ENCODE measurements around the gene PPP2R5C.

Gene PPP2R5C

DNA sequence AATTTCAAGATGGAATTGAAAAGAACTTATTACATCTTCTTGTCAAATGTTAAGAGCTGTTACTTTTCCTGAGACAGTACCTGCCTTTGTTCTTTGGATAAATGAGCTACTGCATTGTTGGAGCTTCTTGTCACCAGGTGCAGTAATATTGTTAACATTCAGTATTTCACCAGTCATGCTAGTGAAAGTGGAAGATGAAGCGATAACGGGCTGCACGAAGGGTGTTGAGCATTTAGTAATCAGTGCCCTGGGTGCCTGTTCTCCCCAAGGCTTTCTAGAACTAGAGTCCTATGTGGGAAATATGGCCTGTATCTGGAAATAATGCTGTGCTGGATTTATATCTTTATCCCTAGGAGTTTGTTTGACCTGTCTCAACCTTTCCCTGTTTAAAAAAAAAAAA lies 83.2 kb downstream of the PPP2R5C start:
- peak; percentile 52 for DNase-seq

DNA sequence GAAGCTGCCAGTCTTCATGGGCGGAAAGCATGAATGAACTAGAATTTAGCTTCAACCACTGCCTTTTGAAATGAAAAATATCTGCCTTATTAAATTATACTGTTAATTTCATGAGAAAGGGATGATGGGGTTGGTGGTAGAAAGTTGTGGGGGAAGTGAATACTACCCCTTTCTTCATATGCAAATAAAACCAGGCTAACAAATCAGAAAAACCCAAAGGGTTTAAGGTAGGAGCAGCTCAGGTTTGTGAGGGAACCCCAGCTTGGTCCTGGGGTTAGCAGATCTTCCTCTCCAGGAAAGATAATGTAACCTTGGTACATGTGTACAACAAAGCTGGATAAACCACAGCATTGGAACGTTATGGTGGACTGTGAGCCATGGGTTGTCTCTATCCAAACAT lies 84.0 kb downstream of the PPP2R5C start:
- DNase-seq: no peak

DNA sequence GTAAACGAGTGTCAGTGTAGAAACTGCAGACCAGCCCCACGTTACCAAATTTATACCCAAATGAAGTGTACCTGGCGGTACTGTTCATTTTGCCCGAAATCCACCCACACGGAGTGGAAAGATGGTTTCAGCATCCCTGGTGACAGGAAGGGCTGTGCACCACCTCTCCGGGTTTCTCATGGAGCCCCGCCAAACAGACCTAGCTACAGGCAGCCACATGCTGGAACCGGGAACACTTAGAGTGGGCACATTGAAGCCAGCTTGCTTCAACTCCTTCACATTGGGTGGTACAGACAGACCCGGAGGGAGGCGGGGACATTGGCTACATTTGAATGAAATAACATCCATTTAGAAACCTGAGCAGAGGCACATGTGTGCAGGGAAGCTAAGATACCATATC lies 84.4 kb downstream of the PPP2R5C start:
- no peak for DNase-seq

DNA sequence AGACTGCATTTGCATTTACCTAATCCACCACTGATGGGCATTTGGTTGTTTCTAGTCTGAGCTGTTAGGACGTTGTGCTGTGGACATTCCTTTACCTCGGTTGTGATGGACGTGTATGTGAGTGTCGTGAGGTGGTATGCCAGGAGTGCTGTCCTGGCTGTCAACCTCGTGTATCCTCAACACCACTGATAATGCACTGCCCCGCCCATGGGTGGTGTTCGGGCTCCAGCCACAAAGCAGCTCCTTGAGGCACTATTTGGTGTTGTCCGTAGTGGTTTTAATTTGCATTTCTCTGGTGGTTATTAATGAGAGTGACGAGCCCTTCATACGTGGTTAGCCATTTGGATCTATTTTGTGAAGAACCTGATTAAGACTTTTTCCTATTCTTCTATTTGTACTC lies 87.6 kb downstream of the PPP2R5C start:
- no peak for DNase-seq

DNA sequence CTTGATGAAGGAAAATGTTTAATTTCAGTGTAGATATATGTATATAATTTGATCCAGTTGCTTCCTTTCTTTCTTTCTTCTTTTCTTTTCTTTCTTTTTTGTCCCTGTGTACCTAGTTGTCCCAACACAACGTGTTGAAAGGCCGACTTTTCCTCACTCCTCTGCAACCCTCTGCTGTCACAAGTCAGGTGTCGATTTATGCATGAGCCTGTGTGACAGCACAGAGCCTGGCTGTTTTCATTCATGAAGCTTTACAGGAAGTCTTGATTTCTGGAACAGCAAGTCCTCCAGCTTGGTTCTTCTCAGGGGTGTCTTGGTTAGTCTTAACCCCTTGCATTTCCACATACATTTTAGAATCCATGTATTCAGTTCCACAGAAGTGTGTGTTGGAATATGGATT lies 88.1 kb downstream of the PPP2R5C start:
- no peak for DNase-seq

DNA sequence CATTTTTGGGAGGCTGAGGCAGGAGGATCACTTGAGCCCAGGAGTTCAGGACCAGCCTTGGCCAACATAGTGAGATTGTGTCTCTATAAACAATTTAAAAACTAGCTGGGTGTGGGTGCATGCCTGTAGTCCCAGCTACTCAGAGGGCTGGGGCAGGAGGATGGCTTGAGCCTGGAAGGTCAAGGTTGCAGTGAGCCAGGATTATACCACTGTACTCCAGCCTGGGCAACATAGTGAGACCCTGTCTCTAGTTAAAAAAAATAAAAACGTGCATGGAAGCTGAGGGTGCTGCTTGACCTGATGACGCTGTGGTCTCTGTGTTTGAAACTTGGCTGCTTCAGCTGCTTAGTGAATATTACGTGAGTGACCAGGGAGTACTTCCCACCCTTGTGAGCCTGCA lies 89.7 kb downstream of the PPP2R5C start:
- DNase-seq: no peak

DNA sequence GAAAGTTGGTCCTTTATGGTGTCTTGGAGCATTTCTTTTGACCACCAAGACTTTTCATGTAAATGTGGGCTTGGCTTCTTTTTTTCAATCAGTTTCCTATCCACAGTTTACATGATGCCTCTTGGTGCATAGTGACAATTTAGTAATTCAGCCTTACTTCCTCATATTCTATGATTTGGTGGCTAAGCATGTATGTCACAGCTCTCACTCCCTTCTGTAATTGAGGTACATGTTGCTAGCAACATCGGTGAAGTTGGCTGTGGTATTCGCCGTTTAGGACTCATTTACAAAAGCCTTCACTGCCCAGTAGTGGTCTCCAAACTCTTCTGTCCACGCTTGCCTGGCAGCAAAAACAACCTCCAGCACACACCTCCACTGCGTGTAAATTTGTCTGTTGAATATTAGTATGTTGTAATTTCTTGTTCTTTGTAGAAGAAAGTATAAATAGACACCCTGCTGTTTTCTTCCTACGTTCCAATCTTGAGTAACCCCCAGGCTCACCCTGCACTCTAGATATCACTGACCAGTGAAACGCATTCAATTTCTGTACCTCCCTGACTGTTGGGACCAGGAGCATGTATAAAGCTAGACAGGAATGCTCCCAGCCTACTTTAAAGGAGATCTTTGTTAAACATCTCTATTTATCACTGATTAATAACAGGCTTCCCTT lies 90.4 kb downstream of the PPP2R5C start:
- DNase-seq: no peak

DNA sequence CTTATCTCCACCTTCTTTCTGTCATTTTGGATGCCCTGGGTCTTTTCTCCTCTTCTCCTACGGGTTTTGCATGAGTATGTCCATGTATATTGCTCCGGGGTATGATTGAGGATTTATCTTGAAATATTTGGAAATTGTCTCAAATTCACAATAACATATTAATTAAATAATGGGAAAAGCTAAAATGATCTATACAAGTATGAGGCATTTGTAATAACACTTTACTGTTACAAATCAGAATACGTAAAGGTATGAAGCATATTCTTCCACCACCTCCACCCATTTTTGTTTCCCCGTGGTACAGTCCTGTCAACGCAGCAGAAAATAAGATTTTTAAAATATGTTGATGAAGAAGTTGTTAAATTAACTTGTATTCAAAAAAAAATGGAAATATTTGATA lies 91.3 kb downstream of the PPP2R5C start:
- DNase-seq: no peak

DNA sequence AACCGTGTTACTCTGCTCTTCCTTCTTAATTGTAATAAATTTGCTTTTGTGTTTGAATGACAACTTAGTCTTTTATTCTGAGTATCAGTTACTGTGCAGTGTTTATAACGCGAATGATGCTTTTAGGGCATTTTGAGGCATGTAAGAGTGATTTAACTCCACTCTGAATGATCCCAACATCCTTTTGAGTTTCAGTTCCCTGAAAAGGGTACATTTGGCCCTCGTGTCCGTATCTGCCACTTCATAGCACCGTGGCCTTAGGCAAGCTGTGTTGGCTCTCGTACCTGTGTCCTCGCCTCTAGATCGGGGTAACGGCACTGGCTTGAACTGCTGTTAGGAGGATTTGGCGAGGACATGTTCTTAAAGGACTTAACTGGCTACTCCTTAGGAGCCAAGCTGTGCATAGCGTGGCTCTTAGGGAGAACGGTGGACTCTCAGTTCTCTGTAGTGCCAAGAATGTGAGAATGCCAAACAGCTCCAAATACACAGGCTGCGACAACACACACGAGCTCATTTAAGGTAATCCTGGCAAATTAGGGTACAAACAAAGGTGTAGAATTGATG lies 92.0 kb downstream of the PPP2R5C start:
- no peak for DNase-seq

DNA sequence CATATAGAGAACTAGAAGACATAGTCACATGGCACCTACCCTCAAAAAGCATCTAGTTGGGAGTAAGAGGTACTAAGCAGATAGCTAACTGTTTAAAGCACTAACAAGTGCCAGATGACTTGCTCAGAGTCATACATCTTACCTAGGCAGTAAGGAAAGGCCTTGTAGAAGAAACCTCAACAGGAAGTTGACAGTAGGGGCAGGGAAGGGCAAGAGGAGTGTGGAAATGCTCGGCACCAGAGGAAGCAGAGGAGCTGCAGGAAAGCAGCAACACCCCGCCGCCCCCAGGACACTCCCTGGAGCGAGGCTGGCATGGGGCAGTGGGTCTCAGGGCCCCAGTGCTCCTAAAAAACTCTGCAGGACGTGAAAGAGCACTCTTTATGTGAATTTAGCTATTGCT lies 92.9 kb downstream of the PPP2R5C start:
- DNase-seq: peak; percentile 46

DNA sequence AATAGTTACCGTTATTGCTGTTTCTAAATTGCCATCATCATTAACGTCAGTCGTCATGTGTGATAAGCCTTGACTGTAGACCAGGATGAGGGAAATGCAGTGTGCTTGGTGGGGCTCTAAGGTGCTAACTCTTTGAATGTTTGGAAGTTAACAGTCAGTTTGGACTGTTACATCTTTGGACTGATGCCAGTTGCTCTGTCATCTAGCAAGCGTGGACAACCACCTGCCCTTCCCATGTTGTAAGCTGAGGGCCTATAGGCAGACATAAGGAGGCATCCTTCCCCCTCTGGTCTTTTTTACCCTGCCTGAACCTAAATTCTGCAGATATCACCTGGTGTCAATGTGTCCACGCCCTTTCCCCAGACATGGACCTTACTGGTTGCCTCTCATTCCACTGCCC lies 94.4 kb downstream of the PPP2R5C start:
- DNase-seq: no peak

DNA sequence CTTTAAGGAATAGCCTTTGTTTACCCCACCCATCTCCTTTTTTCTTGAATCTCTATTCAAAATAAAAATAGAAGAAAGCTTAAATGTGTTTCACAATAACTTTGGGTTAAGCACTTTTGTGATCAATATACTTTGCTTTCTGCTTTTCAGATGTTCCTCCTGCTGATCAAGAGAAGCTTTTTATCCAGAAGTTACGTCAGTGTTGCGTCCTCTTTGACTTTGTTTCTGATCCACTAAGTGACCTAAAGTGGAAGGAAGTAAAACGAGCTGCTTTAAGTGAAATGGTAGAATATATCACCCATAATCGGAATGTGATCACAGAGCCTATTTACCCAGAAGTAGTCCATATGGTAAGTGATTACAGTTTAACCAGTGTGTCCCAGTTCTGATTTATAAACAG lies 95.0 kb downstream of the PPP2R5C start:
- no peak for DNase-seq

DNA sequence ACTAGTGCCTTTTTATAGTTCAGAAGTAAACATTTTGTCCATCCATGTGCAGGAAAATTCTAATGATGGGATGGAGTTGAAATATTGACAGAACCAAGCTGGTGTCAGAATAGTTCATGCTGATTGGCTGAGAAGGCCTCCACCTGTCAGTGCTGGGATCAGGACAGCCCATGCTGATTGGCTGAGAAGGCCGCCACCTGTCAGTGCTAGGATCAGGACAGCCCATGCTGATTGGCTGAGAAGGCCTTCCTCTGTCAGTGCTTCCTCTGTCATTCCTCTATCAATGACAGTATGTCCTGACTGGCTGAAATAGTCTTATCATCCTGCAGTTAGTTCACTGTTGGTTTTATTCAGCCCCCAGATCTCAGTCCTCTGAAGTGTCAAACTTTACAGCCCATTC lies 95.7 kb downstream of the PPP2R5C start:
- no peak for DNase-seq

DNA sequence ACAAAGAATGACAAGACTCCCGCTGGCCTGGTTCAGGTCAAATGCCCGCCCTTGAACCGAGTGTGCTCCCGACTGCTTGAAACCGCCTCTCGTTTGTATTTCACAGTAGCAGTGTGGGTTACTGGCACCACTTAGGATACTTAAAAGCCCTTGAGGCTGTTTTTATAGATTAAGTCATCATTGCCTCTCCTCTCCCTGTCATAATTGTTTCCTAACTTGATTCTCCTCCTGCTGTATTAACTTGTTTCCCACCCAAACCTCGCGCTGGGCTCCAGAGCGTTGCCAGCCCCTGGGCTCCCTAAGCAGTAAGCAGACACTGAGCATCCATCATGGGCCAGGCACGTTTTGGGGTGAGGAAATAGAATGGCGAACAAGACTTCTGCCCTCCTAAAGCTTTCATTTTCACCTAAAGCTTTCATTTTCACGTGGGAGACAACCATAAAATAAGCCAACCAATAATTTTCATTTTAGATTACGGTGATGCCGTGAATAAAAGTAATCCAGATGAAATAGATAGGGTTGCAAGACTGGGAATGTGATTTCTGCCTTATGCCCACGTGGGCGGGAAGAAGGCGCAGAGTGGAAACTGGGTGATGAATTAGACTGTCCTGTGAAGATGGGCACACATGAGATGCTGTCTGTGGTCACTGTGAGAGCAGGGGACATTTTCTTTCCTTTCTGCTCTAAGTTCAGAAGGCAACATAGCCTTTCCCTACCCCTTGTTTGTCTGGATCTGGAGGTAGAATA lies 97.5 kb downstream of the PPP2R5C start:
- peak; percentile 21 for DNase-seq

DNA sequence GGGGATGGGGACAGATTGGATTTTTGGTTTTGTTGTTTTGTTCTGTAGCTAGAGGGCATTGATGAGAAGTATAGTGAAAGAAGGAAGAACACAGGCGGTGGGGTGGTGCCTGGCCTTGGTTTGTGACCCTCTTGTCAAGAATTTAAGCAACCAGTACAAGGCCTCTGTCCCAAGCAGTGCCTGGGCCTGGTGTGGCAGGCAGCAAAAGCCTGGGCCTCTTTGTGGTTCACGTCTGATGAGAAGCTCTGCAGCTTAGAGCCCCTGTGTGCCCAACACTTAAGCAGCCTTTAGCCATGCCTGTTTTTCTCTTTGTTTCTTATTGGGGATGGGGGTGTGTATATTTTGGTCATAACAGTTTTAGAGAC lies 98.0 kb downstream of the PPP2R5C start:
- no peak for DNase-seq

DNA sequence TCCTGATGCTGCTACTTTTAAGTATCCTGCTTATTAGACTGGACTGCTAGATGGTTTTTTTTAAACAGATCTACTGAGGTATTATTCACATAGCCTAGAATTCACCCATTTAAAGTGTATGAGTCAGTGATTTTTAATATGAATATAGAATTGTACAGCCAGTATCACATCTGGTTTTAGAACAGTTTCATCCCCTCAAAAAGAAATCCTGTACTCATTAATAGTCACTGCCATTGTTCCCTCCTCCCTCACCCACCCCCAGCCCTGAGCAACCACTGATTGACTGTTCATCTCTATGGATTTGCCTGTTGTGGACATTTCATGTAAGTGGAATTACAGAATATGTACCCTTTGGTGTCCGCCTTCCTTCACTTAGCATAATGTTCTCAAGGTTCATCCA lies 98.4 kb downstream of the PPP2R5C start:
- DNase-seq: no peak

DNA sequence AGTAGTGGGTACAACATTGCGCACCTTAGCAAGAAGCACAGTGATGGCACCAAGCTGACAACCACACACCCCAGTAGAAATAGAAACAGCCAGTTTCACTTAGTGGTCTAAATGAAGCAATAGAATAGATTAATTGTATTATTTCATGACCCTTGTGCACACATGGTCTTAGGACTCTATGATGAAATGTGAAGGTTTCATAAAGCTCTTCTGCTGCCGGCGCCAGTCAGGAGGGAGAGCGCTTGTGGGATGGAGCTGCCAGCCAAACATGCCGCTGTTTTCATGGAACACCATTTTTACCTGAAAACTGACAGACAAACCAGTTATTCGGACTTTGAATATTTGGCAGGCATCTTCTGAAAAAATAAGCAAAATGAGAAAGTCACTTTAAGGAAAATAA lies 100.0 kb downstream of the PPP2R5C start:
- no peak for DNase-seq

DNA sequence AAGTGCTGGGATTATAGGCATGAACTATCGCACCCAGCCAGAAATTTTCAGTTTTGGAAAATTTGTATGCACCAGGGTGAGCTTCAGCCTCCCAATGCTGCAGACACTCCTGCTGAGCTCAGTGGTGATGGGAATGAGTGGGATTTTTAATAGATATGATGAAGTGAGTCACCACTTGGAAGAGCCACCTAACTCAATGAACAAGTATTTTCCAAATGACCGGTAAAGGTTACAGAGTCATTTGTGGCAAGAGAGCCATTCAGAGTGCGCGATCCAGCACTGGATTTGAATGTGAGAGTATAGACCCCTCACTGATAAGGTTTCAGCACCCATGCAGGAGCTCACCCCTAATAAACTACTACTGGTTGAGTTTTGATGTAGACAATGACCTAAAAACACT lies 100.7 kb downstream of the PPP2R5C start:
- no peak for DNase-seq

DNA sequence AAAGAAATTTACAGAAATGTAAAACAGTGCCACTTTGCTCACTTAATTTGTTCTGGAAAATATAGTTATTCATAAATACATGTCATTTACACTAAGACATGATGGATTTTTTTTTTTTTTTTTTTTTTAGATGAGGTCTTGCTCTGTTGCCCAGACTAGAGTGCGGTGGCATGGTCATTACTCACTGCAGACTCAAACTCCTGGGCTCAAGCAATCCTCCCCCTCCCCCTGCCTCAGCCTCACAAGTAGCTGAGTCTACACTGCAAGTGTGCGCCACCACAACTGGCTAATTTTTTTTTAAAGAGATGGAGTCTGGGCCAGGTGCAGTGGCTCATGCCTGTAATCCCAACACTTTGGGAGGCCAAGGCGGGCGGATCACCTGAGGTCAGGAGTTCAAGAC lies 101.2 kb downstream of the PPP2R5C start:
- no peak for DNase-seq

DNA sequence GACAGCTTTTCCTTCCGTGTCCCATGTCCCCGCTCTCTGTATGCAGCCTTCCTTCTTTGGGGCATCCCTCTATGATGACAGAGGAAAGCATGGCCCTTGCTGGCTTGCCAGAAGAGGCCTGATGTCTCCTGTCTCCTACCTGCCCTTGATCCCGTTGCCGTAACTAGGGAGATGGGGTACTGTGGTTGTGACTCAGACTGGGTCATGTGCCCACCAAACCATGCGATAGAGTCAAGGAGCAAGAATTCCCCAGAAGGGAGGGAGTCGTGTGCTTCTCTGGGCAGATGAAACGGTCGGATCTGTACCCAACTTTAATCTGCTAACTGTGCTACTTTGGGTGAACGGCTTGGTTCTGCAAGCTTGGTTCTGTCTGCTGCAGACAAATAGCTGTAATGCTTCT lies 103.8 kb downstream of the PPP2R5C start:
- DNase-seq: no peak

DNA sequence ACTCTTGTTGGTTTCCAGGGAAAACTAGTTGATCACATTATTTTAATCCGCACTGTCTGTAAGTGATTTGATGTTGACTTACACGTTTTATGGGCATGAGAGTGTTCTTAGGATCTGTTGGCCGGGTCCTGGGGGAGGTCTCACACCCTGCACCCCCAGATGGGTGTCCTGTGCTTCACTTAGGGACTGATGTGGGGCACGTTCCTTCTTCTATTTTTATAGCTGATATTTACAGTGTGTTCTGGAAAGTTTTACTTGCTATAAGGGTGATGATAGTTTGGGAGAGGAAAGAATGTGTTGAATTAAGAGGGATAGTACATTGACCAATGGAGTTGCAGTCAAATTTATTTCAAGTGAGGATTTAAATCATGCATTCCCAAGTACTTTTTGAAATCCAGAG lies 106.3 kb downstream of the PPP2R5C start:
- no peak for DNase-seq

DNA sequence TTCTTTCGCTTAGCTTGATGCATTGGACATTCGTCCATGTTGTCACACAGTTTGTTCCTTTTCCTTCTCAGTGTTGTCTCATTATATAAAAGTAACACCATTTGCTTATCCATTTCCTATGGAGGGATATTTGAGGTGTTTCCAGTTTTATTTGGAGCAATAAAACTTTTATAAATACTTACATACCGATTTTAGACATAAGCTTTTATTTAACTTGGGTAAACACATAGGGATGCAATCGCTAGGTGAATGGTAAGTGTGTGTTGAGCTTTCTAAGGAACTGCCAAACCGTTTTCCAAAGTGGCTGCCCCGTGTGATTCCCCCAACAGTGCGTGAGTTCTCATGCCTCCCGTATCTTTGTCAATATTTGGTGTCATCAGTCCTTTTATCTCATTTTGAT lies 107.7 kb downstream of the PPP2R5C start:
- no peak for DNase-seq

DNA sequence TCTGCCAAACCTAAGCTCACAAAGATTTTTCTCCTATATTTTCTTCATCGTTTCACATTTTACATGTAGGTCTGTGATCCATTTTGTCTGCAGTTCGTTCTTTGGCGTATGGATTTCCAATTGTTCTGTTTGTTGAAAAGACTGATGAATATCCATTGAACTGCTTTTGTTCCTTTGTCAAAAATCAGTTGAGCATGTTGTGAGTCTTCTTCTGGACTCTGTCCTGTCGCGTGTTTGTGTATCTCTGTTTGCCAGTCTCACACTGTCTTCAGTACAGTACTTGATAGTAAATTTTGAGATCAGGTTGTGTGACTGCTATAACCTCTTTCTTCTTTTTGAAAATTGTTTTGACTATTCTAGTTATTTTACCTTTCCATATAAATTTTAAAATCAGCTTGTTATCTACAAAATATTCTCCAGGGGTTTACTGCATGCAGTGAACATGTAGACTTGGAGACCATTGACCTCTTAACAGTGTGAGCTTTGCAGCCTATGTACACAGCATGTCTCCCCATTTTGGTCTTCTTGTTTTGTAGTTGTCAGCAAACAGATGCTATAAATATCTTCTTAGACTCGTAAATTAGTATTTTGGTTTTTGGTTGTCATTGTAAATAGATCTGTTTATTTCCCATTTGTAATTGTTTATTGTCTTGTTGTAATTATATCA lies 108.9 kb downstream of the PPP2R5C start:
- DNase-seq: no peak

DNA sequence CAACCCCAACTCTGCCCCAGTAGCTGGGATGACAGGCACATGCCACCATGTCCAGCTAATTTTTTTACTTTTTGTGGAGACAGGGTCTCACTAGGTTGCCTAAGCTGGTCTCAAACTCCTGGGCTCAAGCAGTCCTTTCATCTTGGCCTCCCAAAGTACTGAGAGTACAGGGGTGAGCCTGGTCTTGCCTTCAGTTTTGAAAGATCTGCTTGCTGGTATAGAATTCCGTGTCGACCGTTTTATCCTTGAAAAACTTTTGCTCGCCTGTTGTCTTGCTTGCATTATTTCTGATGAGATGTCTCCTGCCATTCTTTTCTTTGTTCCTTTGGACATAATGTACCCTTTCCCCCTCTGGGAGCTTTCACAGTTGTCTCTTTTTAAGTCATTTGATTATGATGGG lies 110.8 kb downstream of the PPP2R5C start:
- no peak for DNase-seq
